Fibroblast of lung (primary cell): ENCODE measurements around the gene SPTBN5.

Experiments
- EZH2 ChIP-seq: IDR thresholded peaks from 2 replicates; pipeline ENCODE4 v1.5.1; 2012; ENCODE audit warnings: low read length, control low read depth, mild to moderate bottlenecking; ENCODE audit errors: missing control alignments
- TF ChIP-seq, protein P1 (sequence below), 2 donors: IDR thresholded peaks in 1 of 2; conservative IDR thresholded peaks in 1 of 2; 1 replicate in 1 of 2; 2 replicates in 1 of 2; pipeline ENCODE4 v1.5.1; 2011 to 2012; ENCODE audit warnings: low read length in 2 of 2, control low read depth in 1 of 2, inconsistent platforms in 1 of 2, low read depth in 1 of 2, mild to moderate bottlenecking in 1 of 2

DNA sequence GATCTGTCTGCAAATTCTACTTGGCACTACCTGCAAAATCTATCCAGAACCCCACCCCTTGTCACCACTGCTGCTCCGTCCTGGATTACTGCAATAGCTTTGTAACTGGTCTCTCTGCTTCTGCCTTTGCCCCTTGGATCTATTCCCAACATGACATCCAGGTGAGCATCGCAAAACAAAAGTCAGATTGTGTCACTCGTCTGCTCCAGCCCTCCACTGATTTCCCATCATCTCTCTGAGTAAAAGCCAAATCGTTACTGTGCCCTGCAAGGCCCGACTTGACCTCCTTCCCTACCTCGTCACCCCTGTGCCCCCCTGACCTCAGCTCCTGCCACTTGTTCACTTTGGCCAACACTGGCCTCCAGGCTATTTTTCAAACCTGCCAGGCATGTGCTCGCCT, 9.4 kb downstream of the SPTBN5 start:
- no peak for TF ChIP-seq EZH2
- TF ChIP-seq, protein P1, sequence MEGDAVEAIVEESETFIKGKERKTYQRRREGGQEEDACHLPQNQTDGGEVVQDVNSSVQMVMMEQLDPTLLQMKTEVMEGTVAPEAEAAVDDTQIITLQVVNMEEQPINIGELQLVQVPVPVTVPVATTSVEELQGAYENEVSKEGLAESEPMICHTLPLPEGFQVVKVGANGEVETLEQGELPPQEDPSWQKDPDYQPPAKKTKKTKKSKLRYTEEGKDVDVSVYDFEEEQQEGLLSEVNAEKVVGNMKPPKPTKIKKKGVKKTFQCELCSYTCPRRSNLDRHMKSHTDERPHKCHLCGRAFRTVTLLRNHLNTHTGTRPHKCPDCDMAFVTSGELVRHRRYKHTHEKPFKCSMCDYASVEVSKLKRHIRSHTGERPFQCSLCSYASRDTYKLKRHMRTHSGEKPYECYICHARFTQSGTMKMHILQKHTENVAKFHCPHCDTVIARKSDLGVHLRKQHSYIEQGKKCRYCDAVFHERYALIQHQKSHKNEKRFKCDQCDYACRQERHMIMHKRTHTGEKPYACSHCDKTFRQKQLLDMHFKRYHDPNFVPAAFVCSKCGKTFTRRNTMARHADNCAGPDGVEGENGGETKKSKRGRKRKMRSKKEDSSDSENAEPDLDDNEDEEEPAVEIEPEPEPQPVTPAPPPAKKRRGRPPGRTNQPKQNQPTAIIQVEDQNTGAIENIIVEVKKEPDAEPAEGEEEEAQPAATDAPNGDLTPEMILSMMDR (conservative IDR thresholded peaks at IDR 0.05 in 1 of 2, IDR thresholded peaks at IDR 0.05 in 1 of 2; ENCODE audit: low read depth in 1 of 2, low read length in 2 of 2), result no peak
